ENCODE data around the gene SAMD9.

GRCh38 chr7:93146472-93147141 is 28.8 kb upstream of the SAMD9 start:
- no peak for TF ChIP-seq BHLHE40 (IDR thresholded peaks at IDR 0.05; ENCODE audit: low read depth, low read length)
- TF ChIP-seq, protein P1, sequence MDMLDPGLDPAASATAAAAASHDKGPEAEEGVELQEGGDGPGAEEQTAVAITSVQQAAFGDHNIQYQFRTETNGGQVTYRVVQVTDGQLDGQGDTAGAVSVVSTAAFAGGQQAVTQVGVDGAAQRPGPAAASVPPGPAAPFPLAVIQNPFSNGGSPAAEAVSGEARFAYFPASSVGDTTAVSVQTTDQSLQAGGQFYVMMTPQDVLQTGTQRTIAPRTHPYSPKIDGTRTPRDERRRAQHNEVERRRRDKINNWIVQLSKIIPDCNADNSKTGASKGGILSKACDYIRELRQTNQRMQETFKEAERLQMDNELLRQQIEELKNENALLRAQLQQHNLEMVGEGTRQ (IDR thresholded peaks at IDR 0.05), result no peak
- TF ChIP-seq NR3C1 (IDR thresholded peaks at IDR 0.05), result no peak
- no peak for TF ChIP-seq RAD21 (conservative IDR thresholded peaks at IDR 0.05 in 1 of 2, IDR thresholded peaks at IDR 0.05 in 1 of 2)
- TF ChIP-seq HES2 (IDR thresholded peaks at IDR 0.05), result no peak
- TF ChIP-seq, protein P2, sequence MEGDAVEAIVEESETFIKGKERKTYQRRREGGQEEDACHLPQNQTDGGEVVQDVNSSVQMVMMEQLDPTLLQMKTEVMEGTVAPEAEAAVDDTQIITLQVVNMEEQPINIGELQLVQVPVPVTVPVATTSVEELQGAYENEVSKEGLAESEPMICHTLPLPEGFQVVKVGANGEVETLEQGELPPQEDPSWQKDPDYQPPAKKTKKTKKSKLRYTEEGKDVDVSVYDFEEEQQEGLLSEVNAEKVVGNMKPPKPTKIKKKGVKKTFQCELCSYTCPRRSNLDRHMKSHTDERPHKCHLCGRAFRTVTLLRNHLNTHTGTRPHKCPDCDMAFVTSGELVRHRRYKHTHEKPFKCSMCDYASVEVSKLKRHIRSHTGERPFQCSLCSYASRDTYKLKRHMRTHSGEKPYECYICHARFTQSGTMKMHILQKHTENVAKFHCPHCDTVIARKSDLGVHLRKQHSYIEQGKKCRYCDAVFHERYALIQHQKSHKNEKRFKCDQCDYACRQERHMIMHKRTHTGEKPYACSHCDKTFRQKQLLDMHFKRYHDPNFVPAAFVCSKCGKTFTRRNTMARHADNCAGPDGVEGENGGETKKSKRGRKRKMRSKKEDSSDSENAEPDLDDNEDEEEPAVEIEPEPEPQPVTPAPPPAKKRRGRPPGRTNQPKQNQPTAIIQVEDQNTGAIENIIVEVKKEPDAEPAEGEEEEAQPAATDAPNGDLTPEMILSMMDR (IDR thresholded peaks at IDR 0.05), result no peak
- no peak for TF ChIP-seq FOXS1 (CRISPR knock-in tag; IDR thresholded peaks at IDR 0.05)

All from A549 (cell line).